B cell (primary cell): ENCODE results near the gene PCDHB8. TPM values are rescaled to one million over a fixed set of nuclear protein-coding genes. Genes with fewer than 3 reads are reported as not detected.
"Not testable (repeated sequence)": the region's sequence is repeated elsewhere in the genome, so short reads cannot be mapped to it uniquely, and the experiment has no call there.

Experiments used
- ATAC-seq: fragments of 200-7000 bp; cut with Tn5 transposase; one replicate; pipeline ENCODE4 v1.10.0; 2021; ENCODE audit warnings: low read depth, mild to moderate bottlenecking, moderate number of reproducible peaks, moderate library complexity
- CTCF ChIA-PET: fragments of 350-600 bp; sonication (Branson Sonifier 250); formaldehyde crosslinking; loops from one replicate; lab custom pipeline; 2021; ENCODE audit warnings: antibody characterized with exemption, inconsistent platforms; lab: Charles Lee
- POLR2A ChIA-PET: fragments of 350-600 bp; sonication (Branson Sonifier 250); formaldehyde crosslinking; loops from one replicate; lab custom pipeline; 2021; ENCODE audit warnings: antibody characterized with exemption; lab: Charles Lee
- DNase-seq: peaks from one replicate; pipeline ENCODE4 v3.0.0; 2013
- H2AFZ ChIP-seq: 2 replicates; pipeline ENCODE4 v1.6.1; 2012; ENCODE audit warnings: mild to moderate bottlenecking, low read depth, low read length; ENCODE audit not compliant: insufficient read depth, poor library complexity, severe bottlenecking
- H3K27ac ChIP-seq, 2 donors: 1 replicate in 1 of 2; 2 replicates in 1 of 2; pipeline ENCODE4 v1.5.1; 2012 to 2013; ENCODE audit warnings: low read length in 2 of 2, mild to moderate bottlenecking in 2 of 2, moderate library complexity in 1 of 2
- H3K27me3 ChIP-seq, 4 experiments: fragments of 200-600 bp in 1 of 4; sonication (generic) in 1 of 4; replicated peaks in 1 of 4; 1 replicate in 2 of 4; 2 replicates in 2 of 4; pipeline versions ENCODE4 v1.6.1 to v1.7.0; 2013 to 2016; ENCODE audit warnings: low read length in 3 of 4, mild to moderate bottlenecking in 2 of 4, mixed read lengths in 1 of 4, moderate library complexity in 1 of 4; ENCODE audit not compliant: insufficient read depth in 4 of 4, control insufficient read depth in 3 of 4; ENCODE audit errors: control extremely low read depth in 1 of 4
- H3K36me3 ChIP-seq, 2 experiments: replicated peaks in 1 of 2; 1 replicate in 1 of 2; 2 replicates in 1 of 2; pipeline versions ENCODE4 v1.6.1 to v1.7.1; 2013; ENCODE audit warnings: low read length in 1 of 2; ENCODE audit not compliant: insufficient read depth in 2 of 2, control insufficient read depth in 1 of 2; ENCODE audit errors: control extremely low read depth in 1 of 2, extremely low read depth in 1 of 2
- H3K4me1 ChIP-seq, 2 donors: fragments of 200-600 bp in 1 of 2; sonication (generic) in 1 of 2; 1 replicate in 1 of 2; 2 replicates in 1 of 2; pipeline versions ENCODE4 v1.5.1 to v1.6.1; 2013 to 2017; ENCODE audit warnings: low read length in 2 of 2; ENCODE audit not compliant: control insufficient read depth in 2 of 2, insufficient read depth in 2 of 2
- H3K4me2 ChIP-seq: replicated peaks from 2 replicates; pipeline ENCODE3; 2012; ENCODE audit warnings: mild to moderate bottlenecking, low read depth, low read length; ENCODE audit not compliant: poor library complexity, severe bottlenecking
- H3K4me3 ChIP-seq, 5 experiments: fragments of 200-600 bp in 1 of 5; sonication (generic) in 1 of 5; 1 replicate in 3 of 5; 2 replicates in 2 of 5; pipeline versions ENCODE4 v1.5.1 to v1.7.0; 2011 to 2016; ENCODE audit warnings: low read length in 4 of 5, mild to moderate bottlenecking in 4 of 5, low read depth in 2 of 5, control low read depth in 1 of 5, moderate library complexity in 1 of 5; ENCODE audit not compliant: insufficient read depth in 1 of 5; ENCODE audit errors: control extremely low read depth in 1 of 5, extremely low read depth in 1 of 5
- H3K79me2 ChIP-seq: fragments of 200-600 bp; sonication (generic); one replicate; pipeline ENCODE4 v1.6.0; 2016; ENCODE audit warnings: low read length; ENCODE audit not compliant: control insufficient read depth, insufficient read depth
- H3K9ac ChIP-seq: fragments of 200-600 bp; sonication (generic); 2 replicates; pipeline ENCODE4 v1.6.1; 2017; ENCODE audit warnings: mild to moderate bottlenecking, low read length, moderate library complexity
- H3K9me3 ChIP-seq, 3 donors: one replicate each; pipeline versions ENCODE4 v1.6.1 to v1.7.1; 2013; ENCODE audit warnings: low read length in 2 of 3; ENCODE audit not compliant: control insufficient read depth in 2 of 3, insufficient read depth in 1 of 3; ENCODE audit errors: control extremely low read depth in 1 of 3
- H4K20me1 ChIP-seq: 2 replicates; pipeline ENCODE4 v1.6.0; 2012; ENCODE audit warnings: mild to moderate bottlenecking, low read length; ENCODE audit not compliant: insufficient read depth, control insufficient read depth, poor library complexity, severe bottlenecking
- H3K27ac Mint-ChIP-seq: one replicate; pipeline ENCODE4 v1.8.0; 2021; ENCODE audit warnings: mixed read lengths
- H3K27me3 Mint-ChIP-seq: one replicate; pipeline ENCODE4 v1.8.0; 2021; ENCODE audit warnings: mixed read lengths
- H3K4me1 Mint-ChIP-seq: one replicate; pipeline ENCODE4 v1.8.0; 2021; ENCODE audit warnings: mixed read lengths
- H3K4me3 Mint-ChIP-seq: one replicate; pipeline ENCODE4 v1.8.0; 2021; ENCODE audit warnings: mixed read lengths
- H3K9me3 Mint-ChIP-seq: one replicate; pipeline ENCODE4 v1.8.0; 2022; ENCODE audit warnings: mixed read lengths; ENCODE audit not compliant: insufficient read depth
- CTCF ChIP-seq: fragments of 200-600 bp; IDR thresholded peaks from one replicate; pipeline ENCODE4 v1.8.0; 2022; ENCODE audit warnings: antibody characterized with exemption, mild to moderate bottlenecking
- EZH2 ChIP-seq: IDR thresholded peaks from 2 replicates; pipeline ENCODE4 v1.6.1; 2012; ENCODE audit warnings: borderline replicate concordance, low read depth, mild to moderate bottlenecking, moderate library complexity, low read length; ENCODE audit not compliant: insufficient read depth, poor library complexity, severe bottlenecking
- WGBS: methylation state at CpG from one replicate; pipeline ENCODE4 v1.1.5; 2013; ENCODE audit warnings: missing lambda C conversion rate; ENCODE audit not compliant: insufficient coverage; 5-methylcytosine and 5-hydroxymethylcytosine counted together
- intact Hi-C: fragments of 100-400 bp; cut with micrococcal nuclease; formaldehyde crosslinking; loops from one replicate; pipeline ENCODE4 v1.10.0; 2022
- polyA plus RNA-seq: library from polyadenylated mRNA; depleted of rRNA; stranded (reverse); fragments of >200 nt; gene quantifications from 2 replicates; pipeline ENCODE4 v1.2.3, GENCODE V29; 2012
- total RNA-seq, 2 donors: library from RNA; stranded (reverse); fragments of 120-200 nt in 1 of 2; gene quantifications; 1 replicate in 1 of 2; 2 replicates in 1 of 2; pipeline versions ENCODE4 v1.2.3 to v1.2.4, GENCODE V29; 2013 to 2022

The PCDHB8 gene
- total and polyA plus RNA-seq, 2 donors (not counting 1 experiment from before 2014, with no cell fraction given) = not detected

GRCh38 chr5:141135718-141136266 lies 41.8 kb upstream of the PCDHB8 start:
- H3K4me3 Mint-ChIP-seq = no peak overlapping the region
- Histone ChIP-seq H3K27ac (no peak overlapping the region), H3K36me3 (no peaks in the 10 kb centered on the region), H3K4me1 (no peaks in the 10 kb centered on the region), H4K20me1 (no peaks in the 10 kb centered on the region), H3K9ac (no peak overlapping the region), H2AFZ (no peak overlapping the region), H3K27me3 (peaks cover 0 to 13% (median 6%) of the 10 kb centered on the region in 4 experiments), H3K79me2 (no peaks in the 10 kb centered on the region), H3K4me2 (no peak overlapping the region), H3K4me3 (no peak overlapping the region), H3K9me3 (peaks cover 7 to 28% (median 13%) of the 10 kb centered on the region in 3 donors)
- intact Hi-C loops = no loop called here
- ChIA-PET POLR2A (no interaction called here), CTCF (no interaction called here)
- H3K27me3 Mint-ChIP-seq = peaks cover 6% of the 10 kb centered on the region
- WGBS = 52% methylated on average over 19 of the region's 19 CpGs
- H3K9me3 Mint-ChIP-seq = peaks cover 23% of the 10 kb centered on the region
- DNase-seq = no peak
- ATAC-seq = no peak
- no peak overlapping the region for H3K27ac Mint-ChIP-seq
- no peaks in the 10 kb centered on the region for H3K4me1 Mint-ChIP-seq
- no peak for TF ChIP-seq CTCF
- no peak for TF ChIP-seq EZH2

- H4K20me1 ChIP-seq, H2AFZ ChIP-seq, DNase-seq, H3K79me2 ChIP-seq, H3K9ac ChIP-seq, ATAC-seq, CTCF ChIA-PET, H3K4me3 ChIP-seq, H3K4me3 Mint-ChIP-seq, H3K27ac Mint-ChIP-seq, H3K27ac ChIP-seq, H3K36me3 ChIP-seq, H3K4me1 ChIP-seq, intact Hi-C loops, H3K4me2 ChIP-seq, H3K4me1 Mint-ChIP-seq, POLR2A ChIA-PET: not testable (repeated sequence)
- WGBS = 59% methylated on average over 28 of the region's 34 CpGs
- H3K27me3 Mint-ChIP-seq = peaks cover 13% of the 10 kb centered on the region
- peaks cover 7 to 28% (median 13%) of the 10 kb centered on the region in 3 donors for H3K9me3 ChIP-seq
- H3K9me3 Mint-ChIP-seq = peaks cover 23% of the 10 kb centered on the region
- peaks cover 0 to 13% (median 6%) of the 10 kb centered on the region in 4 experiments for H3K27me3 ChIP-seq
Observed at GRCh38 chr5:141137346-141137745, 40.2 kb upstream of the PCDHB8 start.
